D341Med (cell line): ENCODE results near the gene SELENOK.

ENCODE experiments used
- DNase-seq: peaks from one replicate; pipeline ENCODE4 v3.0.0; 2012; ENCODE audit warnings: low spot score

Gene SELENOK

DNA sequence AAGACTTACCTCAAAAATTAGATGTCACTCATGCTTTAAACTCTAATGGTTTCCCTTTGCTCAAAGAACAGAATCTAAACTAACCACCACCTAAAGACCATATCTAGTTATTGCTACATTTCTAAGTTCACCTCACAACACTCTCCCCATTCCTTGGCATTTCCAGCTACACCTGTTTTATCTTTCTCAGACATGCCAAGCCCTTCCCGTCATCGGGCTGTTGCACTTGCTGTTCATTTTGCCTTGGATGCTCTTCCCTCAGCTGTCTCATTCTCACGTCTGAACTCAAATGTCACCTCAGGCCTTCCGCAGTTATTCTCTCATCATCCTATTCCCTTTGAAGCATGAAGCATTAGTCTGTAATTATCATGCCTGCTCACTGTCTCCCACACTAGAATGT lies 8.7 kb downstream of the SELENOK start:
- no peak for DNase-seq

DNA sequence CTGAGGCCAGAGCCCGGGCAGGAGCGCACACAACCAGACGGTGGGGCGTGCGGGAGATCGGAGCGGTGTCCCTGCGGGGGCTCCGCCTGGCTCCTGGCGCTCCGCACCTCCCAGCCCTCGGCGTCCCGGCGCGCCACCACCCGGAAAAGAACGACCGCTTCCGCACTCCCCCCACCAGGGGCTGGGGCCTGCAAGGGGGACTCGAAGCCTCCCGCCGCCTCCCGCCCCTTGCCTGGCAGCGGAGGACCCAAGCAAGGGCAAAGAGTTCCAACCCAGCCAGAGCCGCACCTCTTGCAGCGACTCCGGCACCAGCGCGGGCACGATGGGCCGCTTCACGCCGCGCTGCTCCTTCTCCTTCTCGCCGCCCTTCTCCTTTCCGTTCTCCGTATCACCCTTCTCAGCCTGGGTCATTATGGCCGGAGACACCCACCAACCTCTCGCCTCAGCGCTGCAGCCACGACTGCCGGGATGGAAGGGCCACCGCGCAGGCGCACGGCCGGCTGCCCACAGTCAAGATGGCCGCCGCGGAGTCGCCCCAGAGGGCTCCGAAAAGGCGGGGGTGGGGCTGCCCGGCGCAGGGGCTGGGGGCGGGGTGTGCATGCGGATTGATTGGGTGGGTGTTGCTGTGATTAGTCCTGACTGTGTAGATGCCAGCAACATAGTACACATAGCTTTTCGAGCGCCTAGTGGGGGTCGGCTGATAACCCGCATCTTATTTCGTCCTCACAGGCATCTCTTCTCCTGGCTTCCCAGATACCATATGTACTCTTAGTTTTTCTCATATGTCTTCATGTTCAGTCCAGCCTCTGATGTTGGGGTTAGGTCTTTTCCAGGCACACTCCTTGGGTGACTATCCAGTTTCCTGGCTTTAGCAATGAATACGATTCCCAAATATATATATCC lies 9.7 kb downstream of the SELENOK start, which contains the start of gene ACTR8:
TSS of gene ACTR8 (minus strand) at position 462 of the 903 bp plus-strand sequence. CDS start at position 411, 51 bp downstream.
- peak; percentile 98 for DNase-seq

DNA sequence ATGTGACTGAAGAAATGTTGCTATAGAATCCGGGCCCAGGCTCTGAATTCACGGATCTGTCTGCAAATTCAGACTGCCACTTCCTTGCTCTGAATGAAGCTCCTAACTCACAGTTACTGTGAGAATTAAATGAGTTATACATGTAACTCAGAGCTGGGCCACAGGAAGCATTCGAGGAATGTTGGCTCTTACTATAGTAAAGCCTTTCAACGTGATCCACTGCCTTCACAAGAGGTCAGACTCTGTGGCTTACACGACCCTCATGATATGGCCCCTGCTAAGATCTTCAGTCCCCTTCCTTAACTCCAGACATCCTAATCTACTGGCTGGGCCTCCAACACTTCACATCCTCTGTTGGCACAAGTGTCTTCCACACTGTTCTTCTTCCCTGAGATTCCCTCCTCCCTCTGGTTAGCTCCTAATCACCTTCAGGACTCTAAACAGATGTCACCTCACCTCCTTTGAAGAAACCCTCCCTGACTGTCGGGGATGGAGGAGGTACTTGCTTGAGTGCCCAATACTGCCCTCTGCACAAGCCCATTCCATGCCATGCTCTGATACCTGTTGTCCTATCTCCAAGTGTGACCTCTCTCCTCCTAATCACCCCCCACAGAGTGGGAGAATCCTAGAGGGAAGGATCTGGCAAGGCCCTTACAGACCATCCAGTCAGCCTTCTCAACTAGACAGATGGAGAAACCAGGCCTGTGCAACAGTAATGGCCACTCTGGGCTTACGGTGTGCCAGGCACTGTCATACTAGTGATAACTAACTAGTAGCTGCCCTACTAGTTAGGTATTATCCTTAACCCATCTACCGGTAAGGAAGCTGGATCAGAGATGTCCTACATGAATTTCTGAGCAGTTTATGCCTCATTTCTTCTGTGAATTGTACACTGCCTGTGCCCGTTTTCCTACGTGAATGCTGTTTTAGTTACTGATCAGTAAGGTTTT lies 11.0 kb downstream of the SELENOK start:
- DNase-seq, result no peak

DNA sequence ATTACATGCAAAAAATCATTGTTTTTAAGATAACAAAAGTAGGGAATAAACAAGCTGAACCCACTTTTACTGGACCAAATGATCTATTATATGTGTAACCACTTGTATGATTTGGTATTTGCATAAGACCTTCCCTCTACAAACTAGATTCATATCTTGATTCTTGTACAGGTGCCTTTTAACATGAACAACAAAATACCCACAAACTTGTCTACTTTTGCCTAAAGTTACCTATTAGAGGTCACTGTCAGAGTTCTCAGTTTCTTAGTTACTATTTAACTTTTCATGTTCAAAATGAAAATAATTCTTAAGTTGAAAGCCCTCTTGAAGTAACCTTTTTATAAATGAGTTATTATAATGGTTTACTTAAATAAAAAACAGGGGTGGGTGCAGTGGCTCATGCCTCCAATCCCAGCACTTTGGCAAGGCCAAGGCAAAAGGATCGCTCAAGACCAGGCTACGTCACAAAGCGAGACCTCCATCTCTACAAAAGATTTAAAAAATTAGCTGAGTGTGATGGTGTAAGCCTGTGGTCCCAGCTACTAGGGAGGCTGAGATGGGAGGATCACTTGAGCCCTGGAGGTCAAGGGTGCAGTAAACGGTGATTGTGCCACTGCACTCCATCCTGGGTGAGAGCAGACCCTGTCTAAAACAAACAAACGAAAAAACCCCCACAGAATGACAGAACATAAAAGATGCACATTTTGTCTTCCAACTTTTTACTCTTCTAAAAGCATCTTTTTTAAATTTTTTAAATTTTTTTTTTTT lies 25.7 kb downstream of the SELENOK start:
- no peak for DNase-seq

DNA sequence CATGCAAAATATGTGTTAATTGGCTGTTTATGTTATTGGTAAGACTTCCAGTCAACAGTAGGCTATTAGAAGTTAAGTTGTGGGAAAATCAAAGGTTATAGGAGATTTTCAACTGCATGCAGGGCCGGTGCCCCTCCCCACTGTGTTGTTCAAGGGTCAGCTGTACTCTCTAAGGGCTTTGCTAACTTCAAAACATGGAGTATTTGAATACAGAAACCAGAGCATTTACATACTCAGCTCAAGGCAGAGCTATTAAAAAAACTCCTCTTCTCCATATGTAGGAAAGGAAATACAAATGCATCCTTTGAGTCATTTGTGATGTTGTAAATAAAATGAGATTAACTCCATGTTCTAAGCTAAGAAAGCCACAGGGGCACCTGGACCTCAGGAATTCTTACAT lies 28.5 kb downstream of the SELENOK start:
- no peak for DNase-seq

DNA sequence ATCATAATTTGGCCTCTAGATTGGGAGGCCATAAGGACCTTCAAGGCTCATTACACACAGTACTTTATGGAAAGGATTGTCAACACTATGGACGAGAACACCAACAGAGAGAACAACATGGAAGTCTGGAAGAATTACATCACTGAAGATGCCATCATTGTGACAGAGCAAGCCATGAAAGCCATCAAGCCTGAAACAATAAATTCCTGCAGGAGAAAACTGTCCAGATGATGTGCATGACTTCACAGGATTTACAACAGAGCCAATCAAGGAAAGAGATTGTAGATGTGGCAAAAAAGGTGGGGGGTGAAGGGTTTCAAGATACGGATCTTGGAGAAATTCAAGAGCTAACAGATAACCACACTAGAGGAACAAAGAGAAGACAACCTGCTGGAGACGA lies 29.4 kb downstream of the SELENOK start:
- DNase-seq, result no peak

DNA sequence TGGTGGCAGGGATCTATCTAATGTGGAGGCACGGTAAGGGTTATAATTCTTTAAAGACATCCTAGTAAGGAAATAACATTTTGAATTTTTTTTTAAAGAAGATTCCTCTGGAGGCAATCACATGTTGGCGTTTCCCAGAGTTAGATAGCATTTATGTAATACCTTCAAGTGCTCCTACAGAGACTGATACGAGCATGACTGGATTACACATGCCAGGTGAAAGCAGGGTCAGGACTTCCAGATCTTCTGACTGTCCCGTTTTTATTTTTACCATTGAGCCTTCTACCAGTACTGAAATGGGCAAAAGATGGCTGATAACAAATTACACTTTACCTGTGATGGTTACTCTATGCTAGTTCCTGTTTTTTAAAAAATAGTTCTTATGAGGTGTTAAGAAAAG lies 31.5 kb downstream of the SELENOK start:
- DNase-seq, result no peak

DNA sequence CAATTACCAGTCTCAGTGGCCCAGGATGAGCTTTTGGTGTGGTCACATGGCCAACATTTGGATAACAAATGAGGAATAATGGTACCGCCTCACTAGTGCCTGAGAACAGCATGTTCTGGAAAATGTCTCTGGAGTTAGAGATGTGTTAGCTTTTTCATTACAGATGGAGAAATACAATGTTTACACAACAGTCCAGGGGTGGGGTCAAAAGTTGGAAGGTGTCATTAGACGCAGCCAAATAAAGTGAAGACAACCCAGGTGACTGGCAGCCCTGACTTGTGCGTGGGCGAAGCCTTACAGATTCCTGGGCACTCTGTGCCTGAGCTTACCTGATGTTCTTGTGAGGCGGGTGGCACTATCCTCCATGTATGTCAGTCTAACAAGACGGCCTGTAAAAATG lies 32.5 kb downstream of the SELENOK start:
- no peak for DNase-seq

DNA sequence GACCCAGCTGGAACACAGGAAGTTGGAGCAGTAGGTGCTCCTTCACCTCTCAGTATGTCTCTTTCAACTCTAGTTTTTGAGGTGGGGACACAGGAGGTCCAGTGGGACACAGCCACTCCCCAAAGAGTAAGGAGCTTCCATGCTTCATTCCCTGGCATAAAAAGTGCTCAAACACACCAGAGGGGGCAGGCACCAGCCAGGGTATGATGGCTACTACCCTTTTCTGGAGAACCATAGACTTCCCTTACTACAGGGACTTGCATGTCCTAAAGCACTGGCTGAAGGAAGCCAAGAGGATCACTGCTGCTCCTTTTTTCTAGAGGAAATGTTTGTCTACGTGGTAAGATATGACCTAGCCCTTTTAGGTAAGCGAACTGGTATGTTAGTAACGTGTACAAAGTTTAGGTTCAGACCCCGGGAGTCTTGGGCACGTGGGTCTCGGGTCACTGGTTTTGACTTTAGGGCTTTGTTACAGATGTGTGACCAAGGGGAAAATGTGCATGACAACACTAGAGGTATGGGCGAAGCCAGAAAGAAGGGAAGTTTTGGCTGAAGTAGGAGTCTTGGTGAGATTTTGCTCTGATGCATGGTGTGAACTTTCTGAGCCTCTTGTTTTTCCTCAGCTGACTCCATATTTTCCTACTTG lies 33.4 kb downstream of the SELENOK start:
- no peak for DNase-seq

DNA sequence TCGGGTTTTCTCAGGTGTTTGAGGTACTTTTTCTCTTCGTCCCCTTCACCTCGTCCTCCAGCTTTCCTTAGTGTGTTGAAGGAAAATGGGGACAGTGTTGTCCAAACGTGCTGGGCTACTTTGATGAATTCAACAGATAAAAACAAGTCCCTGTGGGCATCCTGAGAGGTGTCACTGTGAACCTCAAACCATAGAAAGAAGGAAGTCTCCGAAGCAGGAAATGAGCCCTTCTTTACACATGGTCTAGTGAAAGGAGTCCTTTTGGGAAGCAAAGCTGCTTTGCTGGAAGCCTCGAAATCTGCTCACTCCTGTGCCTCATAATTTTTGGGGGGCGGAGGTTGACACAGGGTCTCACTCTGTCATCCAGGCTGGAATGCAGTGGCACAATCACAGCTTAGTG lies 34.7 kb downstream of the SELENOK start:
- no peak for DNase-seq

DNA sequence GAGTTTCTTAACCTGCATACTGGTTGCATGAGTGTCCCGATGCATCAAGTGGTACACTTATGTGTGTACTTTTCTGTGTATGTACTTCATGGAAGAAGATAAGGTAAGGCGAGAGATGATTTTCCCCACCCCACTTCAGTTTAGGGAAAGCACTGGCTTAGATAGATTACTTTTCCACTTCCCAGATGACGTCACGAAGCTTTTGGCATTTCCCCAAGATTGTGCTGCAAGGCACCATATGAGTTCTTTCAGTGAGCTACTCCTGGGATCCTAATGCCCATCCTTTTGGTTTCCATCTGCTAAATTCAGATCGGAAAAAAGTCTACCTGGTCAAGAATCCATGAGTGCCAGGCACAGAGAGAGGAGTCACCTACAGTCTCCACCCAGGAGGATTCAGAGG lies 40.8 kb downstream of the SELENOK start:
- DNase-seq, result no peak

DNA sequence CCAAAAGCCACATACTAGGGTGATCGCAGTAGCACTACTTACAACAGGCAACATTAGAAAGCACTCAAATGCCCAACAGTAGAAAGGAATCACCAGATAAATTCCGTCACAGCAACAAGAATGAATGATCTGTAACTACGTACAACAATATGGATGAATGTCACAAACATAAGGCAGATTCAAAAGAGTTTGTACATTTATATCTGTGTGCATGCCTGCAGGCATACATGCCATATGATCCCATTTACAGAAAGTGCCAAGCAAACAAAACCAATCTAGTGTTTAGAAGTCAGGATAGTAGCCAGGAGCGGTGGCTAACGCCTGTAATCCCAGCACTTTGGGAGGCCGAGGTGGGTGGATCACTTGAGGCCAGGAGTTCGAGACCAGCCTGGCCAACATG lies 41.7 kb downstream of the SELENOK start:
- no peak for DNase-seq

DNA sequence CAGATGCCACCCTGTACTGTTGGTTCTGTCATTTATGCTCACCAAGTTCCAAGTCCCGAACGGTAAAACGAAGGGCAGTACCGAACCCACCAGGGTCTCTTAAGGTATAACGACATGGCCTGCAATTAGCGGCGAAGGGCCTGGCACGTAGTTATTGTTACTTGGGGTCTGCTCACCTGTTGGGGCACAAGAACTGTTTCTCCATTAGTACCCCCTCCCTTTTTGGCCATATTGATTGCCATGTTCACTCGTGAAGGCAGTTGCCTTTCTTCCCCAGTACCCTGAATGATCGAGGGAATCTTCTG lies 44.9 kb downstream of the SELENOK start:
- DNase-seq, result no peak

DNA sequence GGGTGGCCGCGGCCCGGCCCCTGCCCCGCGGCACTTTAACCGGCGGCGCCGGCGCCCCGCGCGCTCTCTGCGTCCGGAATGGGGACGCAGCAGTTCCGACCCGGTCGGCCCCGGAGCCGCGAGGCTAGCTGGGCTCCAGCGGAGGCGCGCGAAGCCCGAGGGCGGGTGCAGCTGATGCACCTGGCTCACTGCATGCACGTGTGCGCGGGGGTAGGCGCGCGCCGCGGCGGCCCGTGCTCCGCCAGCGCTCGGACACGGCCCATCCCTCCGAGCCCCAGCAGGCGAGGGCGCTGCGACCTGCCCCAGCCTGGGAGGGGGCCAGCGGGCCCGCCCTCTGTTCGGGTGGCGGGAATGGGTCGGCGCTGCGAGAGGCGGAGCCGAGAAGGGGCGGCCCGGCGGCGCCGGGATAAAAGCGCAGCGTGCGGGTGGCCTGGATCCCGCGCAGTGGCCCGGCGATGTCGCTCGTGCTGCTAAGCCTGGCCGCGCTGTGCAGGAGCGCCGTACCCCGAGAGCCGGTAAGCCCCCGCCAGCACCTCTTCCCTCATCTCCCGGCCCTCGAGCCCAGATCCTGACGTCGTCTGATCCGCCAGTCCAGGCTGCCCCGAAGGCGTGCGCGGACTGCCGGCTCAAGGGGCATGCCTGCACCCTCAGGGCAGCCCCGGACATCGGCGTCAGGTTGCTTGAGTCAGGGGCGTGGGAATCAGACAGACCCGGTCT lies 45.4 kb downstream of the SELENOK start, which contains the start of the genes CHDH and IL17RB:
TSS of gene CHDH (minus strand) at position 286 of the 717 bp plus-strand sequence. CDS start 22,411 bp downstream, outside the sequence.
TSS of gene IL17RB (plus strand) at position 435 of the 717 bp plus-strand sequence. CDS start at position 456, 21 bp downstream.
- peak; percentile 76 for DNase-seq

DNA sequence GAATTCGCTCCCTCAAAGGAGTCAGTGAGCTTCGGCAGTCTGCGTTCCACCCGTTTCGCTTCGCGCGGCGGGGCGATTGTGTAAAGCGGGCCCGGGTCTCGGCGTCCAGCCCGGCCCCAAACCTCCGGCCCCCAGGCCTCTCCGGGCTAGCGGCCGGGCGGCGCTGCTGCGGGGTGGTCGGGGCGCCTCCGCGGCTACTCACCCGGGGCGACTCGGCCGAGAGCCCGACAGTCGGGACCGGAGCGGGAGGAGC lies 45.9 kb downstream of the SELENOK start:
- no peak for DNase-seq

DNA sequence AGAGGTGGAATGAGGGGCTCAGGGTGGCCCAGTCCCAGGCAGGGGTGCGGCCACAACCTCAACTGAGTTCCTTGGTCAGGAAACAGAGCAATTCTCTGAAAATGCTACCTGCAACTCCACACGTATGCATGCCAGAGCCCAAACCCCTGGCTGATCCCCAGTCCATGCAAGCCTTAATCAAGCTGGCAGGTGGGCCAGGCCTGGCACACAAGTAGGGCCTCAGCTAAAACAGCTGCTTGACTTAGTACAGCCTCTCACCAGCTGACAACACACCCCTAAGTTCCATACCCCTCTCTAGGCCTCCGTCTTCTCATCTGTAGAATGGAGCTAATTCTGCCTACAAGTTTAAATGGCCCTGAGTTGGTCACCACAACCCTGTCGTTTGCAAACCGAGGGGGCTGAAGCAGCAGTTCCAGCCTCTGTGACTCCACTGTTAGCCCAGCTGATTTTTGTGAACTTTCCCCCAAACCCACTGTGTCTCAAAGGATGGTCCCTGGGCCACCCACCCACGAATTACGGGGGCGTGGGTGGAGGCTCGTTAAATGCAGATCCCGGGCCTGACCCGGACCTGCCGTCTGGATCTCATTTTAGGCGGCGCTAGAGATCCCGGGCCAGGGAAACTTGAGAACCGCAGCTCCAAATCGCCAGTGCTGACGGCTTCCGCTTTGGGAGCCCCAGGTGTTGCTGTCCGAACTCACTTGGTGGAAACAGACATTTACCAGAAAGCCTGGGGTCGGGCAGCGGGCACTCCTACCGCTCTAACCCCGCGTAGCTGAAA lies 46.4 kb downstream of the SELENOK start:
- DNase-seq, result no peak

DNA sequence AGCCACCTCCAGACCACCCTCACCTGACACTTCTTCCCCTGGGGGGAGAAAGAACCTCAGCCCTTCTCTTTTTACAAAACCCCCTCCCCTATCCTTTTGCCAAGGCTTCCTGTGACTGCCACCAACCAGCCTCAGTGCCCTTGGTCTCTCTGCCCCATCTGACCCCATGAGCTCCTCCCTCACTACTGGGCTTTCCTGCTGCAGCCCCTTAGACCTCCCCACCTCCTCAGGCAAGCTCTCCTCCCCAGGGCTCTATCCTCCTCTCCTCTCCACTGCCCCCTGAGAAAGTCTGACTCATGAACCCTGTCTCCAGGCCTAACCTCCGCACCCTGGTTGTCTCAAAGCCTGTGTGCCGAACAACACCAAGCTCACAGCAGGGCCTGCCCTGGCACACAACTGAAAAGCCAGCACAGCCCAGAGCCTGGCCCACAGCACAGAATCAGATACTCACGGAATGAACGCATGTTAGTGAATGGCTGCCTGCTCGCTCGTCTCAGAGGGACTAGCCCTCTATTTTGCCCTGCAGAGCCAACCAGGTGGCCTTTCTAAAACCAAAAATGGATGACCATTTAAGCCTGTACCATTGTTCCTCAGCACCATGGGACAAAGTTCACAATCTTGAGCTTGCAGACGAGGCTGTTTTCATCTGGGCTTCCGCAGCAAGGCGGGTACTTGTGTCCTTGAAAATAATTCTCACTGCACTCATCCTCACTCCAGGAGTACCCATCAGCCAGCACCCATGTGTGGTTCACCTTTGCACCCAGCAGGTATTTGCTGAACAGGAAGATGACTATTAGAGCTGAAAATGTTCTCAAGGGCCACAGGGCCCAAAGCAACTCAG lies 47.2 kb downstream of the SELENOK start:
- DNase-seq, result no peak

DNA sequence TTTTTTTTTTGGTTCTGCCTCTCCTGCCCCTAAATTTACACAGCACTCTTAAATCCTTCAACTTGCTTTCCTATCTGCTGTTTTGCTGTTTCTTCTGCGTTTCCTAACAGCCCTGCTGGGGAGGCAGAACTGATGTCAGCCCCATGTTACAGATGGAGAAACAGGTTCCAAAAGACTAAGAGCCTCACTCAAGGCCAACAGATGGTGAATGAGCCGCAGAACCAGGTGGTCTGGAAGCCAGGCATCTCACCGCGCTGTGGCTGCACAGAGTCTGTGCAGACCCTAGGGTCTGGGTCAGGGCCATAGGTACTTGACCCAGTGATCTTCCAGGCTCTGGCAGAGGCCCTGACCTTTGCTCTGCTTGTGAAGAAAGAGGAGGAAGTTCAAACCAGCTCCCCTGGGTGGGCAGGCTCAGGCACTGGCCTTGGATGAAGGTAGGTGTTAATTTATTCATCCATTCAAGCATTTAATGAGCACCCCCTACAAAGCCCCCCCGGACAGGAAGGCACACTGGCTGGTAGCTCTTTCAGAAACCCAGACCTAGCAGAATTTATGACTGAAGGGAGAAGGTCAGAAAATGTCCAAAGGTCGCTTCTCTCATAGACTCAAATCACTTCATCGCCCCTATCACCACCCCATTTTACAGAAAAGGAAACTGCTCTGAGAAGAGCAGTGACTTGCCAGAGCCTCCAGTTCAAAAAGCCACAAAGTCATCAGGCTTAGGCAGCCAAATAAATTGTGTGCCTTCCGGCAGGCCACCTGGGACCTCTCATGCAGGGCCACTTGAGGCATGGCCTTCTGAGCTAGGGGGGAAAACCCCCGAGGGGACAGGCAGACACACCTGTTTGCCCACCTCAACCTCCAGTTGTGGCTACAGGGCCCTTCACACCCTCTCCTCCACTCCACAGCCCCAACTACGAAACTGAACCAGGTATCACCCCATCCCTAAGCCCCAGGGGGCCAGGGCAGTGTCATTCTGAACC lies 48.2 kb downstream of the SELENOK start:
- no peak for DNase-seq
